Neuron (in vitro differentiated cells): ENCODE results near the gene FEN1.

Source experiments
- H2AFZ ChIP-seq: one replicate; pipeline ENCODE4 v1.6.1; 2013; ENCODE audit warnings: low read depth, mild to moderate bottlenecking, inconsistent platforms, low read length, moderate library complexity
- H3K27me3 ChIP-seq: one replicate; pipeline ENCODE4 v1.6.1; 2013; ENCODE audit warnings: low read length; ENCODE audit not compliant: insufficient read depth
- H3K36me3 ChIP-seq: one replicate; pipeline ENCODE4 v1.6.1; 2013; ENCODE audit warnings: low read length; ENCODE audit not compliant: insufficient read depth
- H3K4me1 ChIP-seq: one replicate; pipeline ENCODE4 v1.6.1; 2013; ENCODE audit warnings: low read length; ENCODE audit not compliant: insufficient read depth
- H3K4me3 ChIP-seq: 2 replicates; pipeline ENCODE4 v1.5.1; 2013; ENCODE audit warnings: mild to moderate bottlenecking, low read length, moderate library complexity
- H3K9me3 ChIP-seq: one replicate; pipeline ENCODE4 v1.6.1; 2013; ENCODE audit warnings: low read length

FEN1 gene

DNA sequence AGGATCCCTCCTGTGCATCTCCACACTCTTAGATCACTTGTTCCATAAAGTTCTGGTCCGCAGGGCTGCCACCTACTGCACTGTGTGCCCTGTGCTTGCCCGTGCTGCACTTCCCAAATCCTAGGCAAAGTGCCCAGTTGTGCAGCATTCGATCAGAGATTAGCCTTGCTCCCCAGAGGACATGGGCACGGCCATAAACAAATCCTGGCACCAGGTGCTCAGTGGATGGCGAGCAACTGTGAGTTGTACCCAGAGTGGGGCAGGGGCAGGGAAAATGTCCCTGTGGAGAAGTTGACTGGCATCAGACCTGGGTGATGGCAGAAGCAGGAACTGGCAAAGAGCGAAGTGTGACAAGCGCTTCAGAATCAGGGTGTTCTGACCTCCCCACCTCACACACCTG lies 40.0 kb downstream of the FEN1 start:
- peaks cover 55% of the 10 kb centered on the region for H3K4me1 ChIP-seq
- H2AFZ ChIP-seq = no peak overlapping the region
- H3K9me3 ChIP-seq = no peaks in the 10 kb centered on the region
- H3K4me3 ChIP-seq = no peak overlapping the region
- no peaks in the 10 kb centered on the region for H3K27me3 ChIP-seq
- peaks cover 48% of the 10 kb centered on the region for H3K36me3 ChIP-seq

DNA sequence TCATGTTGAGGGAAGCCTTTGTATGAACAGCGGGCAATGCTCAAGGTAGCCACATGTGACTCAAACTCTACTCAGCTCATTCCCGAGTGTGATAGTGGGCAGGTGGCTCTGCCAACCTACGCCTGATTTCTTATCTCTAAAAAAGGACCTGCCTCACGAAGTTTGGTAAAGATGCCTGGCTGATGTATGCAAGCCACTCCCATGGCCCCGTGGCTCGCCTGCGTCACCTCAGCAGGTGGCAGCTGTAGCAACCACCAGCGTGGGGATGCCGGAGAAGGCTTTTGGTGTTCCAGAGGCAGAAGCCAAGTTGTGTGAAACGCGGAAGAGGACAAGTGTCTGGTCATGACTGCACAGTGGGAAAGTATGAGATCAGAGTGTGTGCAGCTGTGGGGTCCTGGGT lies 40.8 kb downstream of the FEN1 start:
- no peaks in the 10 kb centered on the region for H3K9me3 ChIP-seq
- H2AFZ ChIP-seq = no peak overlapping the region
- H3K4me1 ChIP-seq = peaks cover 55% of the 10 kb centered on the region
- H3K4me3 ChIP-seq = no peak overlapping the region
- H3K36me3 ChIP-seq = peaks cover 56% of the 10 kb centered on the region
- no peaks in the 10 kb centered on the region for H3K27me3 ChIP-seq

DNA sequence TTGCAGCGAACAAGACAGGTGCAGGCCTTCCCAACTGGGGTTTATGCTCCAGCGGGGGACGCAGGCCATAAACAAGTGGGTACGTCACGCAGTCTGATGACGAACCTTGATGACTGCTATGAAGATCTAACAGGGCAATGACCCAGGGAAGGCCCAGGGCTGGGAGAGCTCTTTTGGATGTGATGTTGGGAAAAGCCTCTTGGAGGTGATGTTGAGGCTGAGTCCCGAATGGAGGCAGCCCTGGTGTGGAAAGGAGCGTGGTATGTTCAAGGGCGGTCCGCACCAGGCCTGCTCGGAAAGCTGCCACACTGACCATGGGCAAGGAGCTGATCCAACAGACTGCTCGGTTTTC lies 41.2 kb downstream of the FEN1 start:
- no peak overlapping the region for H3K4me3 ChIP-seq
- peaks cover 60% of the 10 kb centered on the region for H3K36me3 ChIP-seq
- H3K4me1 ChIP-seq = peaks cover 55% of the 10 kb centered on the region
- no peak overlapping the region for H2AFZ ChIP-seq
- H3K27me3 ChIP-seq = no peaks in the 10 kb centered on the region
- no peaks in the 10 kb centered on the region for H3K9me3 ChIP-seq

DNA sequence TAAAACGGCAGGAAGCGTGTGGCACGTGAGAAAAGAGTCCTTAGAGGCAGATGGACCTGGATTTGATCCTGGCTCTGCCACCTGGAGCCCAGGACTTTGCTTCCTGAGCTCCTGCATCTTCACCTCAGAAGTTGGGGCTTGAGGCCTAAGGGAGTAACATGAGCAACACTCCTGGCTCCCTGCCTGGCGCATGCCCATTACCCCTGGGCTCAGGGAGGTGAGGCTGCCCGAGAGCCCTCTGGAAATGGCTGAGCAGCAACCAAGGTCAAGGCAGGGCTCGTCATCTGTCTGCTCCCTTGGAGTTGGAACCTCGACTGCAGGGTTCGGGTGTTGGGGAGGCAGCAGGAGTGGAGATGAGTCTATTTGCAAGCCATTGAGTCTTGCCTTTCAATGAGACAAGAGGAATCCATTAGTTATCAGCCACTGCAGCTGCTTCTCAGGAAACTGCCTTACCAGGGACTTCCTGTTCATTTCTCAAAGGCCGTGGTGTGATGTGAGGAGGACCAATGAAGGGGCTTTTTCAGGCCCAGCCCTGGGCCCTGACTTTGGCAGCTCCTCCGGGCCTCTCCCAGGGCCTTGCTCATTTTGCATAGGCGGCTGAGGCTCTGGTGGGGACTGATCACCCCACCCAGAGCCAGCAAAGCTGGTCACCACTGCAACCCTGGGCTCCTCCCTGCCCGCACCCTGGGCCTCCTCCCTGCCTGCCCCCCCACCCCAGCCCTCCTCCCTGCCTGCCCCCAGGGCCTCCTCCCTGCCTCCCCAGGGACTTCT lies 41.8 kb downstream of the FEN1 start:
- H2AFZ ChIP-seq = no peak overlapping the region
- H3K36me3 ChIP-seq = peaks cover 64% of the 10 kb centered on the region
- no peaks in the 10 kb centered on the region for H3K9me3 ChIP-seq
- peaks cover 55% of the 10 kb centered on the region for H3K4me1 ChIP-seq
- no peak overlapping the region for H3K4me3 ChIP-seq
- H3K27me3 ChIP-seq = no peaks in the 10 kb centered on the region

DNA sequence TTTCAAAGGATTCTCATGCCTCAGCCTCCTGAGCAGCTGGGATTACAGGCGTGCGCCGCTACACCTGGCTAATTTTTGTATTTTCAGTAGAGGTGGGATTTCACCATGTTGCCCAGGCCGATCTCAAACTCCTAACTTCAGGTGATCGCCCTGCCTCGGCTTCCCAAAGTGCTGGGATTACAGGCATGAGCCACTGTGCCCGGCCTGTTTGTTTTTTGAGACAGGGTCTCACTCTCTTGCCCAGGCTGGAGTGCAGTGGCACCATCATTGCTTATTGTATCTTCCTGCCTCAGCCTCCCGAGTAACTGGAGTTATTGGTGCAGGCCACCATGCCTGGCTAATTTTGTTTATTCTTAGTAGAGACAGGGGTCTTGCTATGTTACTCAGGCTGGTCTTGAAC lies 43.5 kb downstream of the FEN1 start:
- H3K27me3 ChIP-seq = no peaks in the 10 kb centered on the region
- peaks cover 79% of the 10 kb centered on the region for H3K36me3 ChIP-seq
- H2AFZ ChIP-seq = no peak overlapping the region
- peaks cover 38% of the 10 kb centered on the region for H3K4me1 ChIP-seq
- H3K9me3 ChIP-seq = no peaks in the 10 kb centered on the region
- no peak overlapping the region for H3K4me3 ChIP-seq

DNA sequence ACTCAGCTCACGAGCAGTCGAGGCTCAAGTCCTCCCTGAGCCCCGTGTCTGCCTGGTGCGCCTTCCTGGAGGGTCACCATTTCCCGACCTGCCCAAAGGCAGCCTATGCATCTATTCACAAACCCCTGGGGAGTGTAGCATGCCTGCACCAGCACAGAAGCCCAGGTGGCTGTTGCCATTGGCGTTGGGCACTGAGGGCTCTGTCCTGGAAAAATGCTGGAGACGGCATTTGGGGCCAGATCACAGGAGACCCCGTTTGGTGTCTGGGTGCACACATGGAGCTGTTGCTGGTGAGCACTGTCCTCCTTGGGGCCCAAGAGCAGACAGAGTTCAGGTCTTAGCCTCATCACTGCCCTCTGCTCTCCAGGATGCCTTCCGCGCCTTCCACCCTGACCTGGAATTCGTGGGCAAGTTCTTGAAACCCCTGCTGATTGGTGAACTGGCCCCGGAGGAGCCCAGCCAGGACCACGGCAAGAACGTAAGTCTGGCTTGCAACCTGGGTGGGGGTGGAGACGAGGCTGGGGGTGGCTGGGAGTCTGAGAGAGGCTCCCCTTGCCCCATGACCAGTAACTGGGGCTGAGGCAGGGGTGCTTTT lies 44.8 kb downstream of the FEN1 start:
- H3K9me3 ChIP-seq = no peaks in the 10 kb centered on the region

DNA sequence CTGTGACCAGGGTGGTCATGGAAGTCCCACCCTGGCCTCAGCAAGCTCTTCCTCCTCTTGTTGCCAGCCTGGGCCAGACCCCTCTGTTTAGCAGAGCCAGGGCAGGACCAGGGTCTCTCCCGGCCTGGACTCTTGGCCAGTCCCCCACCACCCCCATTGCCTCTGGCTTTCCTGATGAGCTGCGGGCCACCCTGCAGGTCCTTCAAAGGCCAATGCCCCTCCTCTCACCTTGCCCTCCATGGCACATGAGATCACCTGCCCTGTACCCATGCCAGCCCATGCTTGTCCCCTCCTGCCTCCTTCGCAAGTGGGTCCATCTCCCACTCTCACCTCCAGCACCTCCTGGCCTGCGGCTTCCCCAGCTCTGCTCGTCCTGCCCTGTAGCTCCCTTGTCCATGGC lies 45.8 kb downstream of the FEN1 start:
- H3K4me1 ChIP-seq = peaks cover 15% of the 10 kb centered on the region
- H2AFZ ChIP-seq = no peak overlapping the region
- H3K27me3 ChIP-seq = no peaks in the 10 kb centered on the region
- no peaks in the 10 kb centered on the region for H3K9me3 ChIP-seq
- no peak overlapping the region for H3K4me3 ChIP-seq
- peaks cover 79% of the 10 kb centered on the region for H3K36me3 ChIP-seq

More for the DNA sequence above, 44.8 kb downstream of the FEN1 start:
- no peaks in the 10 kb centered on the region for H3K27me3 ChIP-seq
- no peak overlapping the region for H3K4me3 ChIP-seq
- peaks cover 79% of the 10 kb centered on the region for H3K36me3 ChIP-seq
- H3K4me1 ChIP-seq = peaks cover 25% of the 10 kb centered on the region
- no peak overlapping the region for H2AFZ ChIP-seq

DNA sequence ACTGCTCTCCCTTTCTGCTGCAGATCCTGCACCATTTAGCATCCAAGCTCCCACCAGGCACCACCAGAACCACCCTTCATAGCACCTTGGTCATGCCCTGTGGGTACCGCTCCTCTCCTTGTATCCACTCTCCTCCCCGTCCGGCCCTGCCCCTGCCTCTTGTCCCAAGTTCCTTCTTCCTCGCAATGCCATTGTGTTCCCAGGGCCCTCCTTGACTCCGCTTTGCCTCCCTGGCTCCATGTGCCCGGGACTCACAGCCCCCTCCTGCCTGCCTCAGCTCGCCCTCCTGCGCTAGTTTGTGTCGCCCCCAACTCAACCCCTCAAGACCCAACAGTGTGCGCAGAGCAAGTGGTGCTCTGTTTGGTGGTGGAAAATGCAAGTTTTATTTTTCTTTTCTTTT lies 46.2 kb downstream of the FEN1 start:
- Histone ChIP-seq H3K4me1 (peaks cover 11% of the 10 kb centered on the region), H3K4me3 (no peak overlapping the region), H3K9me3 (no peaks in the 10 kb centered on the region), H3K36me3 (peaks cover 76% of the 10 kb centered on the region), H2AFZ (no peak overlapping the region), H3K27me3 (no peaks in the 10 kb centered on the region)

DNA sequence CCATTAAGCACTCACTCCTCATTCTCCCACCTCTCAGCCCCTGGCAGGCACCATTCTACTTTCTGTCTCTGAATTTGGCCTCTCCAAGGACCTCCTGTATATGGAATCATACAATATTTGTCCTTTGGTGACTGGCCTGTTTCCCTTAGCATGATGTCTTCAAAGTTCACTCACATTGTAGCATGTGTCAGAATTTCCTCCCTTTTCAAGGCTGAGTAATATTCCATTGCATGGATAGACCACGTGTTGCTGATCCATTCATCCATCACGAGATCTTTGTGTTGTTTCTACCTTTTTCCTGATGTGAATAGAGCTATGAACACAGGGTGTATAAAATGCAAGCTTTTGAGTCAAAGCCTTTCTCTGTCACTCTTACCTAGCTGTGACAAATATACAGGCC lies 47.0 kb downstream of the FEN1 start:
- Histone ChIP-seq H3K4me3 (no peak overlapping the region), H3K9me3 (no peaks in the 10 kb centered on the region), H3K27me3 (no peaks in the 10 kb centered on the region), H2AFZ (no peak overlapping the region), H3K4me1 (peaks cover 3% of the 10 kb centered on the region), H3K36me3 (peaks cover 80% of the 10 kb centered on the region)

DNA sequence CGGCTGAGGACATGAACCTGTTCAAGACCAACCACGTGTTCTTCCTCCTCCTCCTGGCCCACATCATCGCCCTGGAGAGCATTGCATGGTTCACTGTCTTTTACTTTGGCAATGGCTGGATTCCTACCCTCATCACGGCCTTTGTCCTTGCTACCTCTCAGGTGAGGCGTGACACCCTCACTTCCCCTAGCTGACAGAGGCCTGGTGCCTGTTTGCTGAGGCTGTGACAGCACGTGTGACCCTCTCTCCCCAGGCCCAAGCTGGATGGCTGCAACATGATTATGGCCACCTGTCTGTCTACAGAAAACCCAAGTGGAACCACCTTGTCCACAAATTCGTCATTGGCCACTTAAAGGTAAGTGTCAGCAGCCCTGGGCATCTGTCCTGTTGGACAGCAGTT lies 47.7 kb downstream of the FEN1 start:
- no peak overlapping the region for H2AFZ ChIP-seq
- H3K4me1 ChIP-seq = no peaks in the 10 kb centered on the region
- peaks cover 85% of the 10 kb centered on the region for H3K36me3 ChIP-seq
- no peaks in the 10 kb centered on the region for H3K9me3 ChIP-seq
- no peak overlapping the region for H3K4me3 ChIP-seq
- H3K27me3 ChIP-seq = no peaks in the 10 kb centered on the region

DNA sequence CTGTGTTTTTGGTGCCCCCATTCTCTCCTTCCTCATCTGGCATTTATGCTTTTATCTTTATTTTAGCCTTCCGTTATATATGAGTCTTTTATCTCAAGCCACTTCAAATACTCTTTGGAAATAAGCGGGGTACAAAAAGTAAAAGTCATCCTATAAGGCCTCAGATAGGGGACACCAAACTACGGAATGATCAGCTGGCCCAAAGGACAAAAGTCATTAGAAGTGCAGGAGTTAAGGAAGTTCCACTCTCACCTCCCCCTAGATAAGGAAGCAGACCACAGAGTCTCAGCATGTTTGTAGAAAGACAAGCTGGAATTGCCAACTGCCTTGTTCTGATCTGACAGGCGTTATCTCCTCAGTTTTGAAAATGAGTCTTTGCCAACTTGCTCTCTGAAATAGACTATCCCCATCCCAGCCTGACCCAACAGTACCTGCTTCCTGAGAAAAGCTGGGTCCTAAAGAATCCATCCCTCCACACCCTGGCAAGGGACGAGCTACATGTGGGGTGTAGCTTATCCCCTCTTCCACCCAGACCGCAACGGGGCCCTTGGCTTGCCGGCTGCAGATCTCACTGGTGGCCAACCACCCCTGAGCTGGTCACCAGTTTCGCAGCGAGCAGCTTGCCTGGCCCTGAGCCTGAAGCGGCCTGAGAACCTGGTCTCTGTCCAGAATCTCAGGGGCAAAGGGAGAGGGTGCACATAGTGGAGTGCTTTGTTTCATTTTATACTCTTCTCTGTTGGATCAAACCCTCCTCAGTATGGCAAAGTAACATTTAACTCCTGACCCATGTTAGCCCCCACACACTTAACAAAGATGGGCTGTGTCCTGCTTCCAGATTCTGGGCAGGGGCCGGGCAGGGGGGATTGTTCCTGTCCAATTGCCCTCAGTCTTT lies 49.2 kb downstream of the FEN1 start:
- Histone ChIP-seq H3K9me3 (no peaks in the 10 kb centered on the region), H3K4me1 (no peaks in the 10 kb centered on the region), H3K36me3 (peaks cover 87% of the 10 kb centered on the region), H3K4me3 (no peak overlapping the region), H2AFZ (no peak overlapping the region), H3K27me3 (no peaks in the 10 kb centered on the region)

DNA sequence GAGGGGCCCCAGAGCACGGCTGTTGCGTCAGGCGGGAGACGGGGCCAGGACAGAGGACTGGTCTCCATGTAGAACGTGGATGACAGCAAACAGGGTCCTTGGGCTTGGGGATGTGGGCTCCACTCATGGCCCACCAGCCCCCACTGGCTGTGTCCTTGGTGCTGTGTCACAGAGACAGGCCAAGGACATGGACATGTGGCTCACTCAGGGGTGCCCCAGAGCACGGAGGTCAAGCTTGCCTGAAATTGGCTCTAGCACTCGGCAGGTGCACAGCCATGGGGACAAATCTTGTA lies 49.8 kb downstream of the FEN1 start:
- Histone ChIP-seq H2AFZ (no peak overlapping the region), H3K27me3 (no peaks in the 10 kb centered on the region), H3K36me3 (peaks cover 86% of the 10 kb centered on the region), H3K9me3 (no peaks in the 10 kb centered on the region), H3K4me1 (no peaks in the 10 kb centered on the region), H3K4me3 (no peak overlapping the region)

DNA sequence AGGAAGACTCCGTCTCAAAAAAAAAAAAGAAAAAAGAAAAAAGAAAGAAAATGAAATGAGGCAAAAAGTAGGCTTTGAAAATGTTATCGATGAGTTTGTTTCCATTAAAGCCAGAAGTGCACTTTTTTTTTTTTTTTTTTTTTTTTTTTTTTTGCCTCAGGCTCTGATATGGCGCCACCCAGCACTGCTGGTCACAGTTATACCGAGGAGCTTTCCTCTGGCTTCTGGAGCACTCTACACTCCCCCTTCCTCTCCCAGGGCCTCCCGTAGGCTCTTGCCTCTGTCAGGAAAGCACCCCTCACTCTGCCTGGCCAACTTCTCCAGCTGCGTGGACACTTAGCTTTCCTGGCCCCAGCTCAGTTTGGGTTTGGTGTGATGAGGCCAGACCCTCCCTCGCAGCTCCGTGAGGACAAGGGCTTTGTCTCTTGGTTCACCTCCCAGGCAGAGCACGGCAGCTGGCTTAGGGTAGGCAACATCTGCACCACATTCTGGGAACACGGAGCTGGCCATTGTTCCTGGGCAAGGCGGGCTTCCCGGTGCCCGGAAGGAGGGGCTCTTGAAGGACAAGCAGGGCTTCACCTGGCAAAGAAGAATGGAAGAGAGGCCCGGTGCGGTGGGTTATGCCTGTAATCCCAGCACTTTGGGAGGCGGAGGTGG lies 52.3 kb downstream of the FEN1 start:
- no peaks in the 10 kb centered on the region for H3K27me3 ChIP-seq

More for the DNA sequence above, 52.3 kb downstream of the FEN1 start:
- H3K36me3 ChIP-seq = peaks cover 87% of the 10 kb centered on the region
- H3K4me3 ChIP-seq = no peak overlapping the region
- H2AFZ ChIP-seq = no peak overlapping the region
- H3K4me1 ChIP-seq = no peaks in the 10 kb centered on the region
- no peaks in the 10 kb centered on the region for H3K9me3 ChIP-seq
